Testis (tissue), 3 donors: Measurements from ENCODE around the gene MINK1. TPM values are rescaled to one million over a fixed set of nuclear protein-coding genes. Genes with fewer than 3 reads are reported as not detected.

ENCODE experiments used
- DNase-seq: peaks from one replicate; pipeline ENCODE4 v3.0.0-alpha.2; 2019
- H3K27ac ChIP-seq, 2 donors: fragments of 200-600 bp; sonication (generic); one replicate each; pipeline ENCODE4 v1.5.1; 2019
- H3K27me3 ChIP-seq: fragments of 200-600 bp; sonication (generic); one replicate; pipeline ENCODE4 v1.5.1; 2019
- H3K36me3 ChIP-seq: fragments of 200-600 bp; sonication (generic); one replicate; pipeline ENCODE4 v1.5.1; 2017; ENCODE audit warnings: low read depth; ENCODE audit errors: missing control alignments
- H3K4me1 ChIP-seq: fragments of 200-600 bp; sonication (generic); one replicate; pipeline ENCODE4 v1.5.1; 2019
- H3K4me3 ChIP-seq, 2 donors: fragments of 200-600 bp; sonication (generic); one replicate each; pipeline ENCODE4 v1.5.1; 2017 to 2019
- H3K9me3 ChIP-seq: fragments of 200-600 bp; sonication (generic); one replicate; pipeline ENCODE4 v1.5.1; 2017
- POLR2A ChIP-seq: fragments of 450-650 bp; IDR thresholded peaks from one replicate; pipeline ENCODE4 v1.6.1; 2017; ENCODE audit warnings: antibody characterized with exemption, mild to moderate bottlenecking, moderate library complexity
- WGBS, 2 donors: methylation state at CpG; one replicate each; pipeline ENCODE4 v1.1.5; 2018; 5-methylcytosine and 5-hydroxymethylcytosine counted together
- intact Hi-C: fragments of 100-400 bp; cut with DNase I; formaldehyde crosslinking; loops from one replicate; pipeline ENCODE4 v1.15.1; 2023; ENCODE audit warnings: low total_unique reads
- polyA plus RNA-seq: library from polyadenylated mRNA; stranded (reverse); fragments of 350-450 nt; fragmentation: Illumina TruSeq; extraction: RNeasy Lipid Tissue Mini Kit (QIAGEN cat#74804); gene quantifications from one replicate; pipeline ENCODE4 v1.2.3, GENCODE V29; 2014; ENCODE audit warnings: low read depth, low replicate concordance; ENCODE audit not compliant: insufficient read depth
- total RNA-seq, 2 donors: library from RNA; depleted of rRNA; stranded (reverse); fragments of >200 nt; gene quantifications; one replicate each; pipeline ENCODE4 v1.2.3, GENCODE V29; 2016
- TF ChIP-seq, protein P1 (sequence below), 3 experiments: fragments of 450-650 bp in 2 of 3; fragments of 200-600 bp in 1 of 3; sonication (generic) in 1 of 3; IDR thresholded peaks; one replicate each; pipeline ENCODE4 v1.5.1; 2016 to 2019; ENCODE audit warnings: antibody characterized with exemption in 3 of 3, mild to moderate bottlenecking in 2 of 3, moderate library complexity in 1 of 3

Gene MINK1
- total and polyA plus RNA-seq, 3 donors from 2014 or later: 77.4 to 142 (median 135) TPM

DNA sequence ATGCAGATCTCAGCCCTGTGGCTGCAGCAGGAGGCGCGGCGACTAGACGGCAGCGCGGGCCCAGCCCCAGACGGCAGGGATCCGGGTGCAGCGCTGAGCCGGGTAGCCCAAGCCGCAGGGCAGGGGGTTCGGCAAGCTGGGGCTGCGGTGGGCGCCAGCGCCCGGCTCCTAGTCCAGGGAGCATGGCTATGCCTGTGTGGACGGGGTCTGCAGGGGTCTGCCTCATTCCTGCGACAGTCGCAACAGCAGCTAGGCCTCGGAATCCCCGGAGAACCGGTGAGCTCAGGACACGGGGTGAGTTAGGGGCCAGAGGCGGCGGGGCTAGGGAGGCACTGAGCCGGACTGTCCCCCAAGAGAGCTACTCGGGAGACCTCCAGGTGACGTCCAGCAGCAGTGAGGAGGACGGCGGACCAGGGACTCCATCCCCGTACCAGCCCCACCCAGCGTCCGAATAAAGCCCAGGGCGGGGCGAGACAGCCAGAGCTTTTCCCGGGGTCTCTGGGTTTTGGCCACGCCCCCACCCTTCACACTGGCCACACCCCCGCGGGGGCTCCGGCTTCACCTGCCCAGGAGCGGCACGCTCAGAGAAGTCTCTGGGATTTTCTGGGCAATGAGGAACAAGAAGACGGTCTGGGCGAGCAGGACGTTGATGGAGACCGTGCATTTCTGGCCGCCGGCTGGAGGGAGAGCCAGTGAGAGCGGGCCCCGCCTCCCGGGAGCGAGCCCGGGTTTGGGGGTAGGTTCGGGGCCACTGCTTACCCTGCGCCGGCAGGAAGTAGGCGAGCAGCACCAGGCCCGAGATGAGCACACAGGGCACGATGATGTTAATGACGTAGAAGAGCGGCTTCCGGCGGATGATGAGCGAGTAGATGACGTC is 67.3 kb downstream of the MINK1 start:
- Histone ChIP-seq H3K27ac (no peak overlapping the region), H3K4me3 (peak overlapping the region in 1 of 2 donors; percentile 42), H3K4me1 (peaks cover 8% of the 10 kb centered on the region), H3K27me3 (no peaks in the 10 kb centered on the region), H3K9me3 (no peaks in the 10 kb centered on the region), H3K36me3 (no peaks in the 10 kb centered on the region)
- TF ChIP-seq, protein P1, sequence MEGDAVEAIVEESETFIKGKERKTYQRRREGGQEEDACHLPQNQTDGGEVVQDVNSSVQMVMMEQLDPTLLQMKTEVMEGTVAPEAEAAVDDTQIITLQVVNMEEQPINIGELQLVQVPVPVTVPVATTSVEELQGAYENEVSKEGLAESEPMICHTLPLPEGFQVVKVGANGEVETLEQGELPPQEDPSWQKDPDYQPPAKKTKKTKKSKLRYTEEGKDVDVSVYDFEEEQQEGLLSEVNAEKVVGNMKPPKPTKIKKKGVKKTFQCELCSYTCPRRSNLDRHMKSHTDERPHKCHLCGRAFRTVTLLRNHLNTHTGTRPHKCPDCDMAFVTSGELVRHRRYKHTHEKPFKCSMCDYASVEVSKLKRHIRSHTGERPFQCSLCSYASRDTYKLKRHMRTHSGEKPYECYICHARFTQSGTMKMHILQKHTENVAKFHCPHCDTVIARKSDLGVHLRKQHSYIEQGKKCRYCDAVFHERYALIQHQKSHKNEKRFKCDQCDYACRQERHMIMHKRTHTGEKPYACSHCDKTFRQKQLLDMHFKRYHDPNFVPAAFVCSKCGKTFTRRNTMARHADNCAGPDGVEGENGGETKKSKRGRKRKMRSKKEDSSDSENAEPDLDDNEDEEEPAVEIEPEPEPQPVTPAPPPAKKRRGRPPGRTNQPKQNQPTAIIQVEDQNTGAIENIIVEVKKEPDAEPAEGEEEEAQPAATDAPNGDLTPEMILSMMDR (IDR thresholded peaks at IDR 0.05): no peak
- DNase-seq: no peak
- WGBS, 2 donors: 46 to 72% methylated on average over 30 to 59 of the region's 65 CpGs
- intact Hi-C loops: no loop called here

DNA sequence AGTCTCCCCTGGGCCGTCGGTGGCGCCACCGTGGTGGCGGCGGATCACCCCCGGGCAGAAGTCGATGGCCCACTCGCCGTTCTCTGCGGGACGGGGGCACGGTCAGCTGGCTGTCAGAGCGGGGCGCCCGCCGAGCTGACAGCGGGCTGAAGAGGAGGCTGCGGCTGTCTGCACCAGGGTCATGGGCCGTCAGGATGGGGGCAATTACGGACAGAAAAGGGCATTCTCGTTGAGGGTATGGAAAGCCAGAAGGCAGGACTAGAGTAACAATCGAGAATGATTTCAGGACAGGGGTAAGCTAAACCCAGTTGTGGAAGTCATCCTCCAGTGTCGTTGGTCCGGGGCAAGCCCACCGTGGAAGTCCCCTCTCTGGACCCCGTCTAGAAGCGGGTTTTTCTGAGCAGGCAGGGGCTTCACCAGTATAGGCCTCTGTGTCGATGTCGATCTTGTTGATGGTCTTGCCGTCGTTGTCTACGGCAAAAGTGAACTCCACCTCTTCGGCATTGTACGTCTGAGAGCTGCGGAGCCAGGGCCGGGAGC is 68.0 kb downstream of the MINK1 start:
- Histone ChIP-seq H3K36me3 (no peaks in the 10 kb centered on the region), H3K27me3 (no peaks in the 10 kb centered on the region), H3K9me3 (no peaks in the 10 kb centered on the region), H3K27ac (no peak overlapping the region), H3K4me3 (peak overlapping the region; percentile 20 to 42), H3K4me1 (peaks cover 8% of the 10 kb centered on the region)
- intact Hi-C loops: no loop called here
- no peak for TF ChIP-seq POLR2A
- TF ChIP-seq, protein P1 (IDR thresholded peaks at IDR 0.05): no peak
- DNase-seq: no peak
- 64 to 76% methylated on average over 18 to 37 of the region's 37 CpGs for WGBS, 2 donors

DNA sequence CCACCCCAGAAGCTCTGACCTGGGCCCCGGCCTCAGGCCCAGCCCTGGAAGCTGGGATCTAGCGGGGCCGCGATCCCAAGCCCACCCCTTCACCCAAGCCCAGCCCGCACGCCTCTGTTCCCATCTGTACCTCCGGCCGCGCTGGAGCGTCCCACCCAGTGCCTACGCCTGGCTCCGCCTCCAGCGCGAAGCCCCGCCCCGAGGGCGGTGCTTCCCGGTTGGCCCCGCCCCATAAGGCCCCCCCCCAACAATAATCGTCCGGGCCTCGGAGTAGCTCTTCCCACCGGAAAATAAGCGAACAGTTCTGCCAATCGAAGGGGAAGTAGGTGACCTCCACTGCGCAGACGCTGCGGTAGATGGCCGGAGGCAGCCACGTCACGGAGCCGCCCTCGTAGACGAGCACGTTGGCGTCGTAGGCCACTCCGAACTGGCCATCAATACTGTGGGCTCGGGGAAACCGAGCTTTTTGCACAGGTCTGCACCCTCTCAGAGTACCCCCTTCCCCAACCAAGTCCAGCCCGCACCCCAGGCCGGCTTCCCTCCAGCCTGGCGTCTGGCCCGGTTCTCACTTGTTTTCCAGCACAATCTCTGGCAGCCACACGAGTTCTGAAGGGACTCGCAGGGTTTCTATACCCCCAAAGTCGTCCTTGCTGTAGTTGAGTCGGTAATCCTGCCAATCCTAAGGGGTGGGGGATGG is 68.7 kb downstream of the MINK1 start:
- Histone ChIP-seq H3K4me1 (peaks cover 8% of the 10 kb centered on the region), H3K27ac (no peak overlapping the region), H3K27me3 (no peaks in the 10 kb centered on the region), H3K9me3 (no peaks in the 10 kb centered on the region), H3K4me3 (peak overlapping the region; percentile 20 to 42), H3K36me3 (no peaks in the 10 kb centered on the region)
- peak; percentile 54 for DNase-seq
- TF ChIP-seq, protein P1 (IDR thresholded peaks at IDR 0.05): no peak
- TF ChIP-seq POLR2A: no peak
- intact Hi-C loops: no loop called here
- WGBS, 2 donors: 59% methylated on average over 16 to 48 of the region's 48 CpGs

DNA sequence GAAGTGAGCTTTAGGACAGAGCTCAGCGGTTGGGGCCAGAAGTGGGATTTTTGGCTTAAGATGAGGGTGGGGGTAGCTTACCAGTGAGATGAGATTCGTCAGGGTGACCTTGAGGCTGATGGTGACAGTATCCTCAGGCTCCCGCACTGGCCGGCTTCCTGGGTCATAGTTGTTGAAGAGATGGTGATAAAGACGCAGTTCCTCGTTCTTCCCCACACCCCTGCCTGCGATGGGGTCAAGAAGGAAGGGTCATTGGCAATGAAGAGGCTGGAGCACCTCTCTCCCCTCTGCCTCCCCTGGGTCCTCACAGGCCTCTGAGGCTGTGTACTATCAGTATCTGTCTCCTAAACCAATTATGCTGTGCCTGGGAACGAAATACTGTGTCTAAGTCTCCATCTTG is 69.4 kb downstream of the MINK1 start:
- no peaks in the 10 kb centered on the region for H3K27me3 ChIP-seq
- 33 to 39% methylated on average over 8 of the region's 8 CpGs for WGBS, 2 donors
- H3K4me1 ChIP-seq: peaks cover 8% of the 10 kb centered on the region
- H3K4me3 ChIP-seq: no peak overlapping the region
- intact Hi-C loops: no loop called here
- no peaks in the 10 kb centered on the region for H3K36me3 ChIP-seq
- H3K9me3 ChIP-seq: no peaks in the 10 kb centered on the region
- H3K27ac ChIP-seq: no peak overlapping the region
- no peak for TF ChIP-seq POLR2A
- TF ChIP-seq, protein P1 (IDR thresholded peaks at IDR 0.05): no peak
- DNase-seq: no peak
